Endometrial microvascular endothelial cells (primary cell): ENCODE measurements around the gene FGF3. TPM values are rescaled to one million over a fixed set of nuclear protein-coding genes. Genes with fewer than 3 reads are reported as not detected.

ENCODE experiments used
- in situ Hi-C: cut with HindIII; loops from 2 replicates; pipeline ENCODE4 v1.10.0; 2017; ENCODE audit warnings: low sequenced_read_pairs, low pct_unique_long_range_greater_than_20kb; ENCODE audit errors: inconsistent ontology term
- total RNA-seq: library from RNA; depleted of rRNA; stranded (reverse); fragments of >200 nt; gene quantifications from one replicate; pipeline ENCODE4 v1.2.3, GENCODE V29; 2015; ENCODE audit errors: inconsistent ontology term

Gene FGF3
- total RNA-seq, 1 donor from 2014 or later = not detected

- in situ Hi-C loops = no loop called here
These were observed 9.2 kb upstream of the FGF3 start for GRCh38 chr11:69828276-69828970.

GRCh38 chr11:69826773-69827172 lies 7.6 kb upstream of the FGF3 start:
- in situ Hi-C loops = no loop called here

GRCh38 chr11:69825941-69826340 lies 6.7 kb upstream of the FGF3 start:
- in situ Hi-C loops = no loop called here

GRCh38 chr11:69825037-69825834 lies 6.0 kb upstream of the FGF3 start:
- in situ Hi-C loops = no loop called here

- in situ Hi-C loops = no loop called here
These were observed 4.5 kb upstream of the FGF3 start for GRCh38 chr11:69823641-69824265.

- in situ Hi-C loops = no loop called here
These were observed 3.7 kb upstream of the FGF3 start for GRCh38 chr11:69822676-69823494.

GRCh38 chr11:69821511-69822040 lies 2.4 kb upstream of the FGF3 start:
- in situ Hi-C loops = no loop called here

- in situ Hi-C loops = no loop called here
These were observed 1.2 kb upstream of the FGF3 start for GRCh38 chr11:69820441-69820840.

- in situ Hi-C loops = no loop called here
These were observed 390 bp upstream of the FGF3 start for GRCh38 chr11:69819541-69820070.

- in situ Hi-C loops = no loop called here
These were observed 999 bp downstream of the FGF3 start for GRCh38 chr11:69818231-69818602.

GRCh38 chr11:69817265-69818230 lies 1.7 kb downstream of the FGF3 start:
- in situ Hi-C loops = no loop called here

GRCh38 chr11:69816671-69817070 lies 2.5 kb downstream of the FGF3 start:
- in situ Hi-C loops = no loop called here

- in situ Hi-C loops = no loop called here
These were observed 3.2 kb downstream of the FGF3 start for GRCh38 chr11:69815973-69816372.

GRCh38 chr11:69814902-69815301 lies 4.3 kb downstream of the FGF3 start:
- in situ Hi-C loops = no loop called here

- in situ Hi-C loops = no loop called here
These were observed 4.8 kb downstream of the FGF3 start for GRCh38 chr11:69814411-69814810.

GRCh38 chr11:69813839-69814238 lies 5.4 kb downstream of the FGF3 start:
- in situ Hi-C loops = no loop called here

GRCh38 chr11:69812946-69813345 lies 6.3 kb downstream of the FGF3 start:
- in situ Hi-C loops = no loop called here

GRCh38 chr11:69812256-69812655 lies 7.0 kb downstream of the FGF3 start:
- in situ Hi-C loops = no loop called here
